ENCODE data around the gene FES.
"Not testable (repeated sequence)": the region's sequence is repeated elsewhere in the genome, so short reads cannot be mapped to it uniquely, and the experiment has no call there.

FES gene

DNA sequence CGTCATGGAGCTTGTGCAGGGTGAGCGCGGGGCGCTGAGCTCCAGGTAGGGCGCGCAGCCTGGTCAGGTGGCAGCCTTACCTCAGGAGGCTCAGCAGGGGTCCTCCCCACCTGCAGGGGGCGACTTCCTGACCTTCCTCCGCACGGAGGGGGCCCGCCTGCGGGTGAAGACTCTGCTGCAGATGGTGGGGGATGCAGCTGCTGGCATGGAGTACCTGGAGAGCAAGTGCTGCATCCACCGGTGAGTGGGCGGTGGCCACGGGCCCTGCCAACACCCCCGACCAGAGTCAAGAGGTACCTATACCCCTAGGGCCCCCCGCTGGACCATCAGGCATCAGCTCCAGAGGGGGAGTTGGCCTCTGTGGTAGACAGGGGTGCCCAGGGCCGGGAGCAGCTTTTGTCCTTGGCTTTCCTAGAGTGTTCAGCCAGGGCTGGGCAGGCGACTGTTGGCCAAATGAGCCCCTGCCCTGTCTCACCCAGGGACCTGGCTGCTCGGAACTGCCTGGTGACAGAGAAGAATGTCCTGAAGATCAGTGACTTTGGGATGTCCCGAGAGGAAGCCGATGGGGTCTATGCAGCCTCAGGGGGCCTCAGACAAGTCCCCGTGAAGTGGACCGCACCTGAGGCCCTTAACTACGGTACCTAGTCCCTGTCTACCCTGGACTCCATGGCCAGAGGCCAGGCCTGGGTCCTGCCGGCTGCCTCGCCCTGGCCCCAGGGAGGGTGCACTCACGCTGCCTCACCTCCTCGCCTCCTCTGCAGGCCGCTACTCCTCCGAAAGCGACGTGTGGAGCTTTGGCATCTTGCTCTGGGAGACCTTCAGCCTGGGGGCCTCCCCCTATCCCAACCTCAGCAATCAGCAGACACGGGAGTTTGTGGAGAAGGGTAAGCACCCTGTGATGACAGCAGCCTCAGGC, 9.1 kb downstream of the FES start:
- DNase-seq = no peak

DNA sequence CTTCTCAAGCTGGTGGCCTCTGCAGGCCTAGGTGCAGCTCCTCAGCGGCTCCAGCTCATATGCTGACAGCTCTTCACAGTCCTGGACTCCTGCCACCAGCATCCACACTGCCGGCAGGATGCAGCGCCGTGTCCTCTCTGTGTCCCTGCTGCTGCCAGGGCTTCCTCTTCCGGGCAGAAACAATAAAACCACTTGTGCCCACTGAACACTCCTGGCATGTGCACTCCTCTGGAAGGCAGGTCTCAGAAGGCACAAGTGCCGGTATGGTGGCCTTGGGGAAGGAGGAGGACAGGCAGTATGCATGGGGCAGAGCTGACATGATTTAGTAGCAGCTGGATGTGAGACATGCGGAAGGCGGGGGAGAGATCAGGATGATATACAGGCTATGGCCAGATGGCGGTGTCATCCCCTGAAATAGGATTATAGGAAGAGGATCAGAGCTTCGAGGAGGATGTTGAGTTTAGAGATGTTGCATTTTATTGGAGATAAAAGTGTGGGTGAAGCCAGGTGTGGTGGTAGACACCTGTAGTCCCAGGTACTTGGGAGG, 11.3 kb downstream of the FES start:
- DNase-seq = no peak

DNA sequence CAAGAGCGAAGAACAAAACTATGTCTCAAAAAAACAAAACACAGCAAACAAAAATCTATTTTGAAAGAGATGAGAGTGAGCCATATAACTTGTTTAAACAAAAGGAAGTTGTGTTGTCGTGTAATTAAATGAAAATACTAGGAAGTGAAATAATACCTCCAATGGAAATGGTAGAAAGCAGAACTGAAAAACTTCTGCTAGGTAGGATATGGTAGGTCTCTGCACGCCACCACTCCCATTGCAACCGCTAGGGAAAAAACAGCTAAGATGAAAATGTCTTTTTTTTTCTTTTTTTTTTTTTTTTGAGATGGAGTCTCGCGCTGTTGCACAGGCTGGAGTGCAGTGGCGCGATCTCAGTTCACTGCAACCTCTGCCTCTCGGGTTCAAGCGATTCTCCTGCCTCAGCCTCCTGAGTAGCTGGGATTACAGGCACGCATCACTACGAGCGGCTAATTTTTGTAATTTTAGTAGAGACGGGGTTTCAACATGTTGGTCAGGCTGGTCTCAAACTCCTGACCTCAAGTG, 12.9 kb downstream of the FES start:
- DNase-seq = not testable (repeated sequence)

DNA sequence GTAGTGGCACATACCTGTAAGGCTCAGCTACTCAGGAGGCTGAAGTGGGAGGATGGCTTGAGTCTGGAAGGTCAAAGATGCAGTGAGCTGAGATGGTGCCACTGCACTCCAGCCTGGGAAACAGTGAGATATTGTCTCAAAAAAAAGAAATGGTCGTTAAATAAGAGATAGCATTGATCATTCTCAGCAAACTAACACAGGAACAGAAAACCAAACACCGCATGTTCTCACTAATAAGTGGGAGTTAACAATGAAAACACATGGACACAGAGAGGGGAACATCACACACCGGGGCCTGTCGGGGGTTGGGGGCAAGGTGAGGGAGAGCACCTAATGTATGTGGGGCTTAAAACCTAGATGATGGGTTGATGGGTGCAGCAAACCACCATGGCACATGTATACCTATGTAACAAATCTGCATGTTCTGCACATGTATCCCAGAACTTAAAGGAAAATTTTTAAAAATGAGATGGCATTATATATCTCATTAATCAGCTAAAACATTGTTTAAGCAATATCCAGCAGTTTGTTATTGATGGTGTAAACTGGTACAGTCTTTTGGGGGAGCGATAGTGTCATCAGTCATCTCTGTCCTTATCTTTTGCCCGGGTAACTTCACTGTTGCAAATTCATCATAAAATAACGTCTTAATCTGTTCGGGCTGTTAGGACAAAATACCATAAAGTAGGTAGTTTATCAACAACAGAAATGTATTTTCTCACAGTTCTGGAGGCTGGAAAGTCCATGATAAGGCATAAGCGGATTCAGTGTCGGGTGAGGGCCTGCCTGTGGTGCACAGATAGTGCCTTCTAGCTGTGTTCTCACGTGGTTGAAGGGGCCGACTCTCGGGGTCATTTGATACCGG, 17.1 kb downstream of the FES start:
- no peak for DNase-seq

DNA sequence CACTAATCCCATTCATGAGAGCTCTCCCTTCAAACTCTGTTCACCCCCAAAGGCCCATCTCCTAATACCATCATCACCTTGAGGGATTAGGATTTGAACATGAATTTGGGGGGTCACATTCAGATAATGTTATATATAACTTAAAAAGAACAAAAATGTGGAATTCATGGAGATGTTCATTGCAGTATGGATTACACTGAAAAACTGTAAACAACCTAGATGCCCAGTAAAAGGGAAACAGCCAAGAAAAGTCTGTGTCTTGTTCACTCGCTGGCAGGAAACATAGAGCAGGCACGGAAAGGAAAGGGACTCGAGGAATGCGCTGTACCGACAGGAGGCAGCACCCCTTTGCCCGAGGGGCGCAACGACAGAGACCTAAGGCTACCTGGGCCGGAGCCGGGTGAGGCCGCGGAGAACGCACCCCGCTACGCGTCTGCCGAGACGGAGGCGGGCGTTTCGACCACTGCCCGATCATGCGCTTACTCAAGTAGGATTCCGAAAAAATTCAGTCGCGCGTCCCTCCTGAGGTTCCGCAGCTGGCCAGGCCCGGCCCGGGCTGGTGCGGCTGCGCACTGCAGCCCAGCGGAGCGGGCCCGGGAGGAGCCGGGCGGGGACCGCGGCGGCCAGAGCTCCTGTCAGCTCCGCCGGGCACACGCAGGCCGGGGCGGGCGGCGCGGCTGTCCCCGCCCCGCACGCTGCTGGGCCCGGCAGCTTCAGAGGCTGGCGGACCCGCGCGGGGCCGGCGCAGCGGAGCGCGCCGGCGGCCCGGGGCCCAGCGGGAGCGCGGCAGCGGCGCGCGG, 17.9 kb downstream of the FES start:
- DNase-seq = peak; percentile 82

DNA sequence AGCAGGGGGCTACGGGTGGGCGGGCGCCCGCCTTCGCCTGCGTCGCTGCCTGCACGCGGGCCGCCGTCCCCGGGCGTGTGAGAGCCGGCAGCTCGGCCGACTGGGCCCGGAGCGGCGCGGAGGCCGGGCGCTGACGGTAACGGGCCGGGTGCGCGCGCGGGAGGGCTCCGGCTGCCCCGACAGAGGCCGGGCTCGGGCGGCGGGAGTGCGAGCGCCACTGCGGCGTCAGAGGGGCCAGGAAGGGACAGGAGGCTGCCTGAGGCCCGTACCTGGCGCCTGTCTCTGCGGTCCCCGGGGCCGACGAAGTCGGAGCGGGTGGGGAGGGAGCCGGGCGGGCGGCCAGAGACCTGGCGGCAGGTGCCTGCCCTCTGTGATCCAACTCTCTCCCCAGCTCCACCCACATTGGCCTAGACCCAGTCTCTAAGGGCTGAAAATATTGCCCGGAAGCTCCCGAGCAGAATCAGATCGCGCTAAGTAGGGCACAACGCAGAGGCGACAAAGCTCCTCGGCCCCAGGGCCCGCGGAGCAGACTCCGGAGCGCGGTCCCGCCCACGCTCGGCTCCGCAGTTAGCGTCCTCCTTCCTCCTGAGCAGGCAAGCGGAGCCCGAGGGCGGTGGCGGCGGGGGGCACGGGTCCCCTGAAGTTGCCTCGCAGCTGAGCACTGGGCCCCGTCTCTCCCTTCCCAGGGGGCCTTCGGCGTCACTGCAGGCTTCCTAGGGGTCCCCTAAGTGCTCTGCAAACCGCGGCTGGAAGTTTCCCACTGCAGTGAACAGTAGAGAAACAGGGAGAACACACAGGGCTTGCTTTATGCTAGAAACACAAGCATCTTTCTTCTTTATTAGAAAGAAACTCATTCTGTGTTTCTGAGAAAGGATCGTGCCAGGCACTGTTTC, 18.8 kb downstream of the FES start, which contains the start of gene MAN2A2:
Gene MAN2A2, plus strand, starts transcription at position 463 of the 893 bp plus-strand sequence. CDS start 906 bp downstream, outside the sequence.
- peak; percentile 58 for DNase-seq

DNA sequence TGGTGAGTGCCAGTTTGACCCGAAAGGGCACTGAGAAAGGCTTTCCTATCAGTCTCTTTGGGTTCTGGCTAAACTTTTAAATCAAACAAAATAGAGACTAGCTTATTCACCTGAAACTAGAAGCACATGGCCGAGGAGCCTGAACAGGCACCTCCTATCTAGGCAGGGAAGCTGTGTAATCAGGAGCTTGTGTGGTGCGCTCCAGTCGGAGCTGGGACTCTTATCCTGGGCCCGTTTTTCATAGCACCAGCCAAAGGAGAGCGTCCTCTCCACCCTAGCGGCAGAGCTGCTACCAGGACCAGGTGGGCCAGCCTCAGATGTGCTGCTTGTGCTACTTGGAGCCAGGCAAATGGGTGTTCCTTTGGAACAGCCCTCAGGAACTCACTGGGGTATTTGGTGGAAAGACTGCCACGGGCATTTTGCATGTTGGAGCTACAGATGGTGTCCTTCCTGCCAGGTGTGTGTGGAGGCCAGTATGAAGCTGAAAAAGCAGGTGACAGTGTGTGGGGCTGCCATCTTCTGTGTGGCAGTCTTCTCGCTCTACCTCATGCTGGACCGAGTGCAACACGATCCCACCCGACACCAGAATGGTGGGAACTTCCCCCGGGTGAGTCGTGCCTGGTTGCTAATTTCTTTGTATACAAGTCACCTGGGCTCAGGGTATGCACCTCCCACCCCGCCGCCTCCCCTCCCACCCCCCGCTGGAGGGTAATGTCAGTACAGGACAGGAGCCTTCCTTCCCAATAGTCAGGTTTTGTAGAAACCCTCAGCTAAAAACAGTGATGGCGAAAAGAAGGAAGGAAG, 19.6 kb downstream of the FES start:
- no peak for DNase-seq

DNA sequence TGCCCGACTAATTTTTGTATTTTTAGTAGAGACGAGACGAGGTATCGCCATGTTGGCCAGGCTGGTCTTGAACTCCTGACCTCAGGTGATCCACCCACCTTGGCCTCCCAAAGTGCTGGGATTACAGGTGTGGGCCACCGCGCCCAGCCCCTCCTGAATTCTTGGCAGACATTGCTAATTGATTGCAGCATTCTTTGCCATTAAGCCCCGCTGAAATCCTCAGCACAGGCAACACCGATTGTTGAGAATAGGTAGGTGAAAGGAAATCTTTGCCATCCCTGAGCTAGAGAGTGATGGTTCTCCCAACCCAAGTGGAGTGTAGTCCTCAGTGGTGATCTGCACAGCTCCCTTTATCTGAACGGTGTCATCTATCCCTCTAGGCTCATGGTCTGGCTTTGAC, 20.4 kb downstream of the FES start:
- DNase-seq = no peak

DNA sequence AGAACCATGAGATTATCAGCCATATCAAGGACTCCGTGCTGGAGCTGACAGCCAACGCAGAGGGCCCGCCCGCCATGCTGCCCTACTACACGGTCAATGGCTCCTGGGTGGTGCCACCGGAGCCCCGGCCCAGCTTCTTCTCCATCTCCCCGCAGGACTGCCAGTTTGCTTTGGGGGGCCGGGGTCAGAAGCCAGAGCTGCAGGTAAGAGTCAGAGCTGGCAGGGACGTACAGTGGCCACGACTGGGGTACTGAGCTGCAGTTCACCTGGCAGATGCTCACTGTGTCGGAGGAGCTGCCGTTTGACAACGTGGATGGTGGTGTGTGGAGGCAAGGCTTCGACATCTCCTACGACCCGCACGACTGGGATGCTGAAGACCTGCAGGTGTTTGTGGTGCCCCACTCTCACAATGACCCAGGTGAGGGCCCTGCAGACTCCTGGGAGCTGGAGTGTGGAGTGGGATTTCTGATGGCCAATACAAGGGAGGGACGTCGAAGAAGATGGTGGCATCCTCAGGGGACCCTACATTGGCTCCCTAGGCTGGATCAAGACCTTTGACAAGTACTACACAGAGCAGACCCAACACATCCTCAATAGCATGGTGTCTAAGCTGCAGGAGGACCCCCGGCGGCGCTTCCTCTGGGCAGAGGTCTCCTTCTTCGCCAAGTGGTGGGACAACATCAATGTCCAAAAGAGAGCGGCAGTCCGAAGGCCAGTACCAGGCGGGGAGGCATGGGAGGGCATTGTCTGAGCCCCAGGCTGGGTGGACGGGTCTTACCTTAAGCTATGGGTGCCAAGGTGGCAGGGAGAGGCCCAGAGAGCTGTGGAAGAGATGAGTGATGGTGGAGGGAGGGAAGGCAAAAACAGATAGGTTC, 21.2 kb downstream of the FES start:
- DNase-seq = no peak

DNA sequence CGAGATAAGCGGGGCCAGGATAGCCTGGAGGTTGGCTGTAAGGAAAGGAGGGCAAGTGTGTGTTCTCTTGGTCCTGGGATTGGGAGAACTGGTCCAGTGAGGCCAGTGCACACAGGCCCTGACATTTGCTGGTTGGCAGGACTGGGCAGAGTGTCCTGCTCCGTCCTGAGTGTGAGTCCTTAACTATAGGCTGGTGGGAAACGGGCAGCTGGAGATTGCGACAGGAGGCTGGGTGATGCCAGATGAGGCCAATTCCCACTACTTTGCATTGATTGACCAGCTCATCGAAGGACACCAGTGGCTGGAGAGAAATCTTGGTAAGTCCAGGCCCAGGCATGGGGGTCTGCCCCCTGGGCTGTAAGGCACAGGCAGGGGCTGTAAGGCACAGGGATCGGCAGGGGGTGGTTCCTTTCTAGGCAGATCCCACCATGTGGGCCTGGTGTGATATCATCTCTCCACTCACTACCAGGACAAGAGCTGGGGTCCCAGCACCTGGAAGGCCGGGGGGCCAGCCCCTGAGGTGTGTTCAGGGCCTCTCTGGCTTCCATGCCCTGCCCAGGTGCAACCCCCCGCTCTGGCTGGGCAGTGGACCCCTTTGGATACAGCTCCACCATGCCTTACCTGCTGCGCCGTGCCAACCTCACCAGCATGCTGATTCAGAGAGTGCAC, 22.0 kb downstream of the FES start:
- DNase-seq = no peak

DNA sequence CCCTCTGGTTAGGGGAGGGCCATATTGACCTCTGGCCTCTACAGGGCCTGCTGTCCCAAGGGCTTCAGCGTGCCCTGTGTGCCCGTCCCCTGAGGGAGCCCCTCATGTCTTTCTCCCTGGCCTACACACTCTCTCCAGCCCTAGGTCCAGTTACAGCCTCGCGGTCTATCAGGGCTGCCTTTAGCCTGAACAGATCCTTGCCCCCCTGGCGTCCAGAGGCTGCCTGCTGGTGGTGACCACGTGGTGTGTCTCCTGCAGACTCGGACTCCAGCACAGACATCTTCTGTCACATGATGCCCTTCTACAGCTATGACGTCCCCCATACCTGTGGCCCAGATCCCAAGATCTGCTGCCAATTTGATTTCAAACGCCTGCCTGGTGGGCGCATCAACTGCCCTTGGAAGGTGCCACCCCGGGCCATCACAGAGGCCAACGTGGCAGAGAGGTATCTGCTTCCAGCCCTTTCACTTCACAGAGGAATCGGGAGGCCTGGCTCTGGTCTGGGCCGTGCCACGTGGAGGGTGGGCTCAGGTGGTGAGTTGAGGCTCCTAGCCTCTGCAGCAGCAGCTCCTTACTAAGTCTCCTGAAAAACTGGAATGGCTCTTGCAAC, 22.9 kb downstream of the FES start:
- no peak for DNase-seq

DNA sequence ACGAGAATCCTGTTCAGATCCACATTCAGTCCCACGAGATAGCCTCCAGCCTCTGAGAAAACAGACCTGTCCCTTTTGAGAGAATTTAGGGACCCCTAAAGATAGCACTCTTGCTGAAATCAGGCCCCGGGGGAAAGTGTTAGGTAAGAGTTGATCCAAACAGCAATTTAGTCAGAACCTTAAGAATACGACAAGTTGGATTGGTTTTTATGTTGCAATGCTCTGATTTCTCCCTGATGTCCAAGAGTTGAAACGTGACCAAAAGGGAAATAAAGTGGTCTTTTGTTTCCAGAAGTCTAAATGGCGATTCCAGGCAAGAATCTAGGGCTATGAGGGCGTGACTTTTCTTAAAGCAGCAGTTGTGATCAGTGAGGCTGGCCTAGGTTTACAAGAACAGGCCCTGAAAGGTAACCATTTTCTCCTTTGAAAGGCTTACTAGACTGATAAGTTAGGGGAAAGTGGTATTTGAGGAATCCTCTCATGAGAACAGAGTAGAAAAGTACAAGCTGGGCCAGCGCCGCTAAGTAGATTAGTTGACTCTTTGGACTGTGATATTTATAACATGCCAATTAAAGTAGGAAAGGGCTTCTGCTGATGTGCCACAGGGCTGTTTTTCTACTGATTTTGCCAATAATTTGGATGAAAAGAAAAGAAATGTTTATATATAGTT, 23.7 kb downstream of the FES start:
- no peak for DNase-seq

DNA sequence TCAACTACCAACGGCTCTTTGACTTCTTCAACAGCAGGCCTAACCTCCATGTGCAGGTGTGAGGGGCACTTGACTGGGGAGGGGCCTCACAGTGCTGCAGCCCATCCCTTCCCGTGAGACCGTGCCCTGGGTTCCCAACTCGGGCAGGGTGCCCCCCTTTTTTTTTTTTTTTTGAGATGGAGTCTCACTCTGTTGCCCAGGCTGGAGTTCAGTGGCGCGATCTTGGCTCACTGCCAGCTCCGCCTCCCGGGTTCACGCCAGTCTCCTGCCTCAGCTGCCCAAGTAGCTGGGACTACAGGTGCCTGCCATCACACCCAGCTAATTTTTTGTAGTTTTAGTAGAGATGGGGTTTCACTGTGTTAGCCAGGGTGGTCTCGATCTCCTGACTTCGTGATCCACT, 25.1 kb downstream of the FES start:
- not testable (repeated sequence) for DNase-seq

DNA sequence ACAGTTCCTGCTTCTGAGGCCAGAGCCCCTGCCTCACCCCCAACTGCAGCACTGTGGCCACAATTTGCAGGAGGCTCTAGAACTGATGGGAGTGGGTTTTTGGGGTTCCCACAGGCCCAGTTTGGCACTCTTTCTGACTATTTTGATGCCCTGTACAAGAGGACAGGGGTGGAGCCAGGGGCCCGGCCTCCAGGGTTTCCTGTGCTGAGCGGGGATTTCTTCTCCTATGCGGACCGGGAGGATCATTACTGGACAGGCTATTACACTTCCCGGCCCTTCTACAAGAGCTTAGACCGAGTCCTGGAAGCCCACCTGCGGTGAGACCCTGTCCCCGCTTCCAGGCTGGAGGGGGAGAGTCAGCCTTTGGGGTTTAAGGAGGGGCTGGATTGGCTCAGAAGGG, 25.7 kb downstream of the FES start:
- DNase-seq = no peak

DNA sequence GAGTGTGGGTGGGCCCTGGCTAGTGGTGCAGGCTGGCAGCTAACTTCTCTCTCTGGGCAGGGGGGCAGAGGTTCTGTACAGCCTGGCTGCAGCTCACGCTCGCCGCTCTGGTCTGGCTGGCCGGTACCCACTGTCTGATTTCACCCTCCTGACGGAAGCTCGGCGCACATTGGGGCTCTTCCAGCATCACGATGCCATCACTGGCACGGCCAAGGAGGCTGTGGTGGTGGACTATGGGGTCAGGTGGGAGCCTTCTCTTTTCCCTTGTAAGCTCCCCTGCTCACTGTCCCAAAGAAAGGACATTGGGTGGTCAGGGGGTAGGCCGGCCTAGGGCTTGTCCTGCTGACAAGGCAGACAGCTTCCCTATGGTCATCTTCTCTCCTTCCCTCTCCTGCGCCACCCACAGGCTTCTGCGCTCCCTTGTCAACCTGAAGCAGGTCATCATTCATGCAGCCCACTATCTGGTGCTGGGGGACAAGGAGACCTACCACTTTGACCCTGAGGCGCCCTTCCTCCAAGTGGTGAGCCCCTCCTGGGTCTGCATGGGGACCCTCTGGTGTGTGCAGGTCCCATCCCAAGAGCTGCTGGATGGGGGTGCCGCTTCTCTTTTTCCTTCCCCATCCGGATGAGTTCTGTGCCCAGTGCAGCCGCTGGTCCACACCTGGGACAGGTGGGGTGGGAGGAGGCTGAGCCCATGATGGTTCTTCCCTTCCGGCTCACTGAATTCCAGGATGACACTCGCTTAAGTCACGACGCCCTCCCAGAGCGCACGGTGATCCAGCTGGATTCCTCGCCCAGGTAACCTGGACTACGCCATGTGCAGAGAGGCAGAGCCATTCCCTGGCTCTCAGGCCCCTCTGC, 26.4 kb downstream of the FES start:
- no peak for DNase-seq

DNA sequence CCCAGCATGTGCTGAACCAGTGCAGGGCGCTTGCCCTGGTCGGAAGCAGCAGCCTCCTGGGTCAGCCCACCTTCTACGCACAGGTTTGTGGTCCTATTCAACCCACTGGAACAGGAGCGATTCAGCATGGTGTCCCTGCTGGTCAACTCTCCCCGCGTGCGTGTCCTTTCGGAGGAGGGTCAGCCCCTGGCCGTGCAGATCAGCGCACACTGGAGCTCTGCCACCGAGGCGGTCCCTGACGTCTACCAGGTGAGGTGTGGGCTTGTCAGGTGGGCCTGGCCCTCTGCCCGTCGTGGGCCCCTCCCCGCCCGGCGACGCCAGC, 27.0 kb downstream of the FES start:
- no peak for DNase-seq
